ENCODE data around the gene DUSP23.

- TF ChIP-seq CTCF (IDR thresholded peaks at IDR 0.05; ENCODE audit: insufficient read depth, low read length, poor library complexity, severe bottlenecking) (no peak), EZH2phosphoT487 (conservative IDR thresholded peaks at IDR 0.05; ENCODE audit: low read length) (no peak)
Observed at GRCh38 chr1:159774465-159774864, 6.3 kb upstream of the DUSP23 start.
